ENCODE data around the gene MBP. TPM values are rescaled to one million over a fixed set of nuclear protein-coding genes. Genes with fewer than 3 reads are reported as not detected.

Gene MBP
- total RNA-seq, 4 donors from 2014 or later: 23.2 to 34.7 (median 28.2) TPM

- Histone ChIP-seq H3K27ac (no peak overlapping the region), H3K36me3 (no peaks in the 10 kb centered on the region), H3K9me3 (no peaks in the 10 kb centered on the region), H3K27me3 (no peaks in the 10 kb centered on the region), H3K4me1 (peaks cover 0 to 12% (median 0%) of the 10 kb centered on the region in 3 donors), H3K4me3 (no peak overlapping the region)
- TF ChIP-seq, protein P1, sequence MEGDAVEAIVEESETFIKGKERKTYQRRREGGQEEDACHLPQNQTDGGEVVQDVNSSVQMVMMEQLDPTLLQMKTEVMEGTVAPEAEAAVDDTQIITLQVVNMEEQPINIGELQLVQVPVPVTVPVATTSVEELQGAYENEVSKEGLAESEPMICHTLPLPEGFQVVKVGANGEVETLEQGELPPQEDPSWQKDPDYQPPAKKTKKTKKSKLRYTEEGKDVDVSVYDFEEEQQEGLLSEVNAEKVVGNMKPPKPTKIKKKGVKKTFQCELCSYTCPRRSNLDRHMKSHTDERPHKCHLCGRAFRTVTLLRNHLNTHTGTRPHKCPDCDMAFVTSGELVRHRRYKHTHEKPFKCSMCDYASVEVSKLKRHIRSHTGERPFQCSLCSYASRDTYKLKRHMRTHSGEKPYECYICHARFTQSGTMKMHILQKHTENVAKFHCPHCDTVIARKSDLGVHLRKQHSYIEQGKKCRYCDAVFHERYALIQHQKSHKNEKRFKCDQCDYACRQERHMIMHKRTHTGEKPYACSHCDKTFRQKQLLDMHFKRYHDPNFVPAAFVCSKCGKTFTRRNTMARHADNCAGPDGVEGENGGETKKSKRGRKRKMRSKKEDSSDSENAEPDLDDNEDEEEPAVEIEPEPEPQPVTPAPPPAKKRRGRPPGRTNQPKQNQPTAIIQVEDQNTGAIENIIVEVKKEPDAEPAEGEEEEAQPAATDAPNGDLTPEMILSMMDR (IDR thresholded peaks at IDR 0.05): no peak
- TF ChIP-seq POLR2A (IDR thresholded peaks at IDR 0.05): no peak
- no peak for TF ChIP-seq EP300 (IDR thresholded peaks at IDR 0.05)
- no peak for TF ChIP-seq POLR2AphosphoS5 (IDR thresholded peaks at IDR 0.05)
- no peak for ATAC-seq
- WGBS, 2 donors (ENCODE audit: low coverage in 1 of 2): 29 to 69% methylated on average over 3 of the region's 3 CpGs
Observed at GRCh38 chr18:77121523-77121922, 11.1 kb downstream of the MBP start.

DNA sequence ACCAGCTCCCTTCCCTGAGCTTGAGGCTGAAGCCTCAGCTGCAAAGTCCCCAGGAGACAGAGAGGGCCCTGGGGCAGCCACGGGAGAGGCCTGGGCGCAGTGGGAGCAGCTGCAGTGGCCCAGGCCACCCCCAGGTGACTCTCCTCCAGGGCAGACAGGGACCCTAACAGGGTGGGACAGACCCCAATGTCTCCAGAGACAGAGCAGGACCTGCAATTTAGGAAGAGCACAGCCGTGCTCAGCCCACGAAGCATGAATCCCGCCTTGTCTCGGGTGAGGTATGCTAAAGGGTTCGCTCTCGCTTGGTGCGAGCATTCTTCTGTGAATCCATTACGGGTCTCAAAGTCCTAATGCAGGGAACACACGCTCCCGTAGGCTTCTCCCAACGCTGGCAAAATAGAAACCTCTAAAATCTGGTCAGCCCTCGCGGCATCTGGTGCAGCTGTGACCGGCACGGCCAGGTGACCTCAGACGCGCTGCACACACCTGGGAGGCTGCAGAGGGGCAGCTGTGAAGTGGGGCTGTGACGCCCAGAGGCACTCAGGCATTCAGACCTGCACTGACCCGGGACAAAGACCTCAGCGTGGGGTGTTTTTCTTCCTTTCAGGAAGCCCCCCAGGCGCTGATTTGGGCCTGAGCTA, 12.6 kb downstream of the MBP start:
- Histone ChIP-seq H3K27ac (no peak overlapping the region), H3K36me3 (no peaks in the 10 kb centered on the region), H3K9me3 (no peaks in the 10 kb centered on the region), H3K4me3 (no peak overlapping the region), H3K27me3 (no peaks in the 10 kb centered on the region), H3K4me1 (peaks cover 0 to 14% (median 0%) of the 10 kb centered on the region in 3 donors)
- ATAC-seq: no peak
- TF ChIP-seq POLR2AphosphoS5 (IDR thresholded peaks at IDR 0.05) (no peak), POLR2A (IDR thresholded peaks at IDR 0.05) (no peak), EP300 (IDR thresholded peaks at IDR 0.05) (no peak)
- TF ChIP-seq, protein P1 (IDR thresholded peaks at IDR 0.05): no peak
- 83 to 100% methylated on average over 2 to 4 of the region's 23 CpGs for WGBS, 2 donors (ENCODE audit: low coverage in 1 of 2)

- H3K27ac ChIP-seq: no peak overlapping the region
- no peak for ATAC-seq
- H3K36me3 ChIP-seq: no peaks in the 10 kb centered on the region
- H3K4me1 ChIP-seq: peaks cover 0 to 21% (median 0%) of the 10 kb centered on the region in 3 donors
- no CpG with 5 or more reads among the region's 12 CpGs for WGBS, 2 donors (ENCODE audit: low coverage in 1 of 2)
- no peaks in the 10 kb centered on the region for H3K27me3 ChIP-seq
- no peak overlapping the region for H3K4me3 ChIP-seq
- TF ChIP-seq POLR2A (IDR thresholded peaks at IDR 0.05) (no peak), EP300 (IDR thresholded peaks at IDR 0.05) (no peak), POLR2AphosphoS5 (IDR thresholded peaks at IDR 0.05) (no peak)
- TF ChIP-seq, protein P1 (IDR thresholded peaks at IDR 0.05): no peak
- H3K9me3 ChIP-seq: no peaks in the 10 kb centered on the region
Observed at GRCh38 chr18:77119101-77119850, 13.3 kb downstream of the MBP start.

GRCh38 chr18:77118256-77119090, 14.1 kb downstream of the MBP start:
- Histone ChIP-seq H3K27me3 (no peaks in the 10 kb centered on the region), H3K9me3 (no peaks in the 10 kb centered on the region), H3K27ac (no peak overlapping the region), H3K36me3 (no peaks in the 10 kb centered on the region), H3K4me1 (peaks cover 0 to 21% (median 5%) of the 10 kb centered on the region in 3 donors), H3K4me3 (no peak overlapping the region)
- TF ChIP-seq POLR2A (IDR thresholded peaks at IDR 0.05): no peak
- WGBS, 2 donors (ENCODE audit: low coverage in 1 of 2): 88 to 93% methylated on average over 2 to 8 of the region's 12 CpGs
- no peak for ATAC-seq
